Activated CD8-positive, alpha-beta memory T cell treated with anti-CD3 and anti-CD28 coated beads for 48 hours (primary cell): ENCODE measurements around the gene ILDR1.
"Not testable (repeated sequence)": the region's sequence is repeated elsewhere in the genome, so short reads cannot be mapped to it uniquely, and the experiment has no call there.

Experiments used
- DNase-seq, 3 experiments: peaks; one replicate each; pipeline ENCODE4 v3.0.0-alpha.2; 2020; ENCODE audit warnings: low read depth in 2 of 3, low spot score in 2 of 3

ILDR1 gene

GRCh38 chr3:122021811-122022401 lies at the start of gene ILDR1:
TSS of gene ILDR1 (minus strand) at chr3:122022247. CDS start at chr3:122022077, 170 bp downstream.
- DNase-seq: no peak

GRCh38 chr3:122067588-122068240 lies 45.7 kb upstream of the ILDR1 start:
- DNase-seq: no peak

DNA sequence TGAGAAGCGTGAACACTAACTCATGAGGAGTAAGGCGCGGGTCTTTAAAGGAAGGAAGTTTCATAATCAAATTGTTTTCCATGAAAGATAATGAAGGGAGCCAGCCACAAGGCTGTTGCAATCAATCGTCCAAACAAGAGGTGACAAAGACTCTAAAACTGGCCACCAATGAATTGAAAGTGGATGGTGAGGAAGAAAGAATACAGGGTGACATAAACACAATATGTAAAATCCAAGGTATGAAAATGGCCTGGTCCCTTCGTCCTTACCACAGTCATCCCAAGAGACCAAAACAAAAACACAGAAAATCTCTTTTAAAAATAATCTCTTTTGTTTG lies 45.1 kb upstream of the ILDR1 start:
- no peak for DNase-seq

- no peak for DNase-seq
Observed at GRCh38 chr3:122066331-122067213, 44.5 kb upstream of the ILDR1 start.

DNA sequence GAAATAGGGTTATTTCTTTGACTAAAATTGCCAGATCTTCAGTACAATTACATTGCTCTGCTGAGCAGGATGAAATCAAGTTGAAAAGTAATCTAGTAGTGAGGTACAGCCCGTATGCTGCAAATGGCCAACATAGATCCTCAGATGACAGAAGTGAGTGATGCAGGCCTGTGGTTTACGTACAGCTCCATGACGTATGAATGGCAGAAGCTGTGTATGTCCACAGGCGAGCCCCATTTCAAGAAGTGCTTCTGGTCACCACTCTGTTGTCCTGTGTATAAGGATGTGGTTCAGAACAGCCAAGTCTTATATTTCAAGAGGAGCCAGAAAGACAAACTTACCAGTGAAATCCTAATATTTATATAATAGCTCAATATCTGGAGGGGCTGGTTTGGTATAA lies 42.3 kb upstream of the ILDR1 start:
- no peak for DNase-seq

- no peak for DNase-seq
Observed at GRCh38 chr3:122063908-122064307, 41.9 kb upstream of the ILDR1 start.

DNA sequence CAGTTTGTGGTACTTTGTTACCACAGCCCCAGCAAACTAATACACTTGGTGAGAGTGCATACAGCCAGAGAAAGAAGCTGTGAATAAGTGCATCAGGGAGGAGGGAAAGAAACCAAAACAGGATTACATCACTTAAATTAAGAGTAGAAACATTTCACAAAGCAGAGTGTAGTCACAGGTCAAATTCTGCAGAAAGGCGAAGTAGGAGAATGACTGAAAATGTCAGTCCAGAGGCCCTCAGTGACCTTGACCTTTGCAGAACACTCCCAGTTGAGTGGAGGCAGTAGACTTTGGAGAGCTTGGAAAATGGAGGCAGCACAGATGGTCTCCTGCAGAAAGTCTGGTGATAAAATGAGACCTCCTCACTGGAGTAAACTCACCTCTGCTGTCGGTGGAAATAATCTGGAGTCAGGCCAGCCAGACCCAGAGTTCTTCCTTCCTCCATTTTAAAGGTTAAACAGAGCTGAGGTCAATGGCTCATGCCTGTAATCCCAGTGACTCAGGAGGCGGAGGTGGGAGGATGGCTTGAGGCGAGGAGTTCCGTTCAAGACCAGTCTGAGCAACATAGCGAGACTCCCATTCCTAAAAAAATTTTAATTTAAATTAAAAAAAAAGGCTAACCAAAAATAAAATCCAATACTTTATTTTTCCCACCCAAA lies 38.1 kb upstream of the ILDR1 start:
- no peak for DNase-seq

DNA sequence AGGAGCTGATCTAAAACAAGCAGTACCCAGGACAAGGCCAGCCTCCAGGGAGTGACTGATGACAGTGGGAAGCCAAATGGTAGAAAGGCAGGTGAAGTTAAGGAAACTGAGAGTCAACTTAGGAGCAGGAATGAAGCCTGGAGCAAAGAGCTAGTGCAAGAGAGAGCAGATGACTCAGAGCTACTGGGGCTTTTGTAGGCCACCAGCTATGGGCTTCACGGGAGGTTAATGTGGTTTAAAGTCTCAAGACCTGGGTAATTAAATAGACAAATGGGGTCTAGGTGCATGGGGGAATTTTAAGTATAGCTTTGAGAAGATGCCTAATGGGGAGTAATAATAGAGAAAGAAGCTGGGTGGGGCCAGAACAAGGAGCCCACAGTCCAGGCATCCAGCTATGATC lies 36.2 kb upstream of the ILDR1 start:
- no peak for DNase-seq

GRCh38 chr3:122057671-122058070 lies 35.6 kb upstream of the ILDR1 start:
- no peak for DNase-seq

- DNase-seq: no peak
Observed at GRCh38 chr3:122055215-122055614, 33.2 kb upstream of the ILDR1 start, which contains the start of gene CD86. TSS of gene CD86 (plus strand) at chr3:122055362. CDS start at chr3:122055490, 128 bp downstream.

GRCh38 chr3:122052968-122053367 lies 30.9 kb upstream of the ILDR1 start:
- DNase-seq: no peak

- DNase-seq: not testable (repeated sequence)
Observed at GRCh38 chr3:122047773-122048172, 25.7 kb upstream of the ILDR1 start.

DNA sequence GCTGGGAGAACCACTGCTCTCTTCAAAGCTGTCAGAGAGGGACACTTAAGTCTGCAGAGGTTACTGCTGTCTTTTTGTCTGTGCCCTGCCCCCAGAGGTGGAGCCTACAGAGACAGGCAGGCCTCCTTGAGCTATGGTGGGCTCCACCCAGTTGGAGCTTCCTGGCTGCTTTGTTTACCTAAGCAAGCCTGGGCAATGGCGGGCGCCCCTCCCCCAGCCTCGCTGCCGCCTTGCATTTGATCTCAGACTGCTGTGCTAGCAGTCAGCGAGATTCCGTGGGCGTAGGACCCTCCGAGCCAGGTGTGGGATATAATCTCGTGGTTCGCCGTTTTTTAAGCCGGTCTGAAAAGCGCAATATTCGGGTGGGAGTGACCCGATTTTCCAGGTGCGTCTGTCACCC lies 25.2 kb upstream of the ILDR1 start:
- DNase-seq: not testable (repeated sequence)

DNA sequence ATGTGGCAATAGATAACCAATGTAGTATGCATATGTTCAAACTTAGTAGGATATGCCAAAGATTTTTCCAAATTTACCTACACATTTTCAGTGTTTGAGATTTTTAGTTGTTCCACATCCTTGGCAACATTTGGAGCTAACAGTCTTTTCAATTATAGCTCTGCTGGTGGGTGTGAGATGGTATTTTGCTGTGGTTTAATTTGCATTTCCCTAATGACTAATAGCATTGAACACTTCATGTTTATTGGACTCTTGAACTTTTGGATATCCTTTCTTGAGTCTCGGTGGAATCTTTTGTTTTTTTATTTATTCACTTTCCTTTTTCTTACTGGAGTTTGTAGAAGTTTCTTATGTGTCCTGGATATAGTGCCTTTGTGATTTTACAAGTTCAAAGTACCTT lies 11.0 kb upstream of the ILDR1 start:
- no peak for DNase-seq

DNA sequence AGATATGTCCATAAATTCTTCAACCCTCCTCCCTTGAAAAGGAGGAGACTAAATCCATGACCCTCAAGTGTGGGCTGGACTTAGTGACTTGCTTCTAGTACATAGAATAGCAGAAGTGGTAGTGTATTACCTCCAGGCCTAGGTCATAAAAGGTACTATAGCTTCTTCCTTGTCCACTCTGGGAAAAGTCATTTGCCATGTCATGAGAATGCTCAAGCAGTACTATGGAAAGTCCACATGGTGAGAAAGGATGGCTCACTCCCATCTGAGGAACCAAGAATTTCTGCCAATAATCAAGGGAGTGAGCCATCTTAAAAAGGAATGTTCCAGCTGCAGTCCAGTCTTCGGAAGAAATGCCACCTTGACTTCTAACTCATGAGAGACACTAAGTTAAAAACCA lies 10.5 kb upstream of the ILDR1 start:
- DNase-seq: no peak

- DNase-seq: no peak
Observed at GRCh38 chr3:122031123-122031468, 9.0 kb upstream of the ILDR1 start.

GRCh38 chr3:122030381-122031122 lies 8.5 kb upstream of the ILDR1 start:
- DNase-seq: no peak

DNA sequence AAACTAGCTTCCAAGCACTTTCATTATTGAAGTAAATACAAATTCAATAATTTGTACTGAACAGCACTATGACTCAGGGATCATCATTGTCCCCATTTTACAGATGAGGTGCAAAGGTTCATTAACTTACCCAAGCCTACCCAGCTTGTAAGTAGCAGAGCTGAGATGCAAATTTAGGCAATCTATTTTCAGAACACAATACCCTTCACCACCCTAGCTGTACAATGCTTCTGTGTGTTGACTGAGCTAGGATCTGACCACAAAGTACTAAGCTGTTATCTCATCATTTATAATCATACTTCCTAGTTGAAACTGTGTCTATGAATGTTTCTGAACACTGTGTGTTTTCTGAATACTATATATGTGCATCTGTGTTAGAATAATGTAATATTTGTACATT lies 3.2 kb upstream of the ILDR1 start:
- DNase-seq: no peak

- no peak for DNase-seq
Observed at GRCh38 chr3:122024800-122025199, 2.8 kb upstream of the ILDR1 start.

- no peak for DNase-seq
Observed at GRCh38 chr3:122023335-122023910, 1.4 kb upstream of the ILDR1 start.

GRCh38 chr3:122021037-122021436 lies 1.0 kb downstream of the ILDR1 start:
- no peak for DNase-seq
